Central memory CD8-positive, alpha-beta T cell (primary cell): ENCODE results near the gene ANKRD17.
"Not testable (repeated sequence)": the region's sequence is repeated elsewhere in the genome, so short reads cannot be mapped to it uniquely, and the experiment has no call there.

Source experiments
- ATAC-seq: fragments of 150-1000 bp; cut with Tn5 transposase; replicated peaks from 2 replicates; pipeline ENCODE4 v1.10.0; 2022; ENCODE audit warnings: mild to moderate bottlenecking, moderate FRiP score, moderate number of reproducible peaks; ENCODE audit not compliant: poor library complexity, severe bottlenecking; ENCODE audit errors: extremely low read depth
- DNase-seq, 2 donors: peaks; one replicate each; pipeline ENCODE4 v3.0.0; 2021; ENCODE audit warnings: low spot score in 2 of 2
- H3K27ac Mint-ChIP-seq: one replicate; pipeline ENCODE4 v1.8.0; 2022; ENCODE audit warnings: low read depth, mild to moderate bottlenecking, moderate library complexity, mixed read lengths
- H3K27me3 Mint-ChIP-seq: one replicate; pipeline ENCODE4 v1.8.0; 2022; ENCODE audit warnings: mixed read lengths
- H3K36me3 Mint-ChIP-seq: one replicate; pipeline ENCODE4 v1.8.0; 2022; ENCODE audit warnings: mild to moderate bottlenecking, moderate library complexity, mixed read lengths; ENCODE audit not compliant: insufficient read depth
- H3K4me1 Mint-ChIP-seq: one replicate; pipeline ENCODE4 v1.8.0; 2022; ENCODE audit warnings: mixed read lengths
- H3K4me3 Mint-ChIP-seq: one replicate; pipeline ENCODE4 v1.8.0; 2022; ENCODE audit warnings: mild to moderate bottlenecking, moderate library complexity, mixed read lengths
- H3K9me3 Mint-ChIP-seq: one replicate; pipeline ENCODE4 v1.8.0; 2022; ENCODE audit warnings: mixed read lengths

The ANKRD17 gene

DNA sequence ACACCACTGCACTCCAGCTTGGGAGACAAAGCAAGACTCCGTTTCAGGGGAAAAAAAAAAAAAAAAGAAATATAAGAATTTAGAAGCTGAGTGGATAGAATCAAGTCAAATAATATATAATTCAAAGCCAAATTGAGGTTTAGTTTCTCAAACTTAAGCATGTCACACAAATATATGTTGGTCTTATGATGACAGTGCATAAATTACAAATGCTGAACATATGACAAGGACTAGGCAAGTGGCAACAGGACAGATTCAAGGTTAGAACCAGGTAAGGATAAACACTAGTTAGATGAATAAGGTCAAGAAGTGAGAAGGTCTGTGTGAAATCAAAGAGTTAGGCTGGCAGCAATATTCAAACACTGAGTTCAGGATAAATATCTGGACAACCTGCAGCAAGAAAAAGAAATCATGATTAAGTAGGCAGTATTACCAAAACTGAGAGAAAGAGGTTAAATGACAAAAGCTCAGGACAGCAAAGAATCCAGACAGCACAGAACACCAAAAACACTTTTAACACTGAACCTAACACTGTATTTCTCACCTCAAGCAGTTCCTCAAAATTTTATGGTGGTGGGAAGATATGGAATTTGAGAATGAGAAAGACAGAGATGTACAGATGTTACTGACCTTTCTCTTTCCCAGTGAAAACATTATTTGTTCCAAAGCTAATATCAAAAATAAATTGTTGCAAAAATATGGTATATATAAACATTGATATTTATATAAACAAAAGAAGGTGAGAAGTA, 45.4 kb downstream of the ANKRD17 start:
- no peaks in the 10 kb centered on the region for H3K9me3 Mint-ChIP-seq
- H3K27me3 Mint-ChIP-seq = no peaks in the 10 kb centered on the region
- H3K4me3 Mint-ChIP-seq = no peak overlapping the region
- ATAC-seq (no peak), DNase-seq (no peak)
- peaks cover 9% of the 10 kb centered on the region for H3K36me3 Mint-ChIP-seq
- peaks cover 32% of the 10 kb centered on the region for H3K4me1 Mint-ChIP-seq
- H3K27ac Mint-ChIP-seq = no peak overlapping the region

DNA sequence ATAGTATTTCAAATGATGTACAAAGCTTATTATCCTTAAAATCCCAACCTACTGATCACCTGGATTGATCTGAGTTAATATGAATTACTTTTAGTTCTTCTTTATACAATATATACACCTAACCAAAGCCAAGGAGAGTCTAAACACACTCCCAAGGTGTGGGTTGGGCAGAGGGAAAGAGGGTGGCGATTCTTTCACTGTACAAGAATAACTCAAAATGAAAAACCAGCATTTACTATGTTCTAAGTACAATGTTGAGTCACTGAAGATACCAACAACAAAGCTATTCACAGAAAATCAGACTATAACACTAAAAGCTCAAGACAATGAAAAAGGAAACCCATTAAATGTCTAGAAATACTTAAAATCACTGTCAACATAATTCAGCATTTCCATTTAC, 46.6 kb downstream of the ANKRD17 start:
- Mint-ChIP-seq H3K27me3 (no peaks in the 10 kb centered on the region), H3K4me1 (peaks cover 34% of the 10 kb centered on the region), H3K9me3 (no peaks in the 10 kb centered on the region), H3K4me3 (no peak overlapping the region), H3K27ac (no peak overlapping the region), H3K36me3 (peaks cover 9% of the 10 kb centered on the region)
- ATAC-seq (no peak), DNase-seq (no peak)

DNA sequence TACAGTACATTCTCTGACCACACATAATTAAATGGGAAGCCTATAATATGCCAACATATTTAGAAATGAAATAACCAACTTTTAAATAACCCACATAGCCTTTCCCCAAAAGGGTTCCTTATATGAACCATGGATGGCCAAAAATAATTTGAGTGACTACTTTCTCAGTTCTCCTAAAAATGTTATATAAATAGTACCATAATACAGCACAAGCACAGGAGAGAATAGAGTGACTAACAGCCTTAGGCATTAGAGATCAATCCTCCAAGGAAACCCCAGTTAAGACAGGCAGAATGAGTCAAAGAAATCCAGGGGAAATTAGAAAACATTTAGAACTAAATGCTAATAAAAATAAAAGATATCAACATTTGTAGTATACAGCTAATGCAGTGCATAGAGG, 50.2 kb downstream of the ANKRD17 start:
- Mint-ChIP-seq H3K27ac (peak overlapping the region; percentile 29), H3K4me3 (no peak overlapping the region), H3K36me3 (peaks cover 13% of the 10 kb centered on the region), H3K9me3 (no peaks in the 10 kb centered on the region), H3K4me1 (peaks cover 51% of the 10 kb centered on the region), H3K27me3 (no peaks in the 10 kb centered on the region)
- ATAC-seq (no peak), DNase-seq (no peak)

DNA sequence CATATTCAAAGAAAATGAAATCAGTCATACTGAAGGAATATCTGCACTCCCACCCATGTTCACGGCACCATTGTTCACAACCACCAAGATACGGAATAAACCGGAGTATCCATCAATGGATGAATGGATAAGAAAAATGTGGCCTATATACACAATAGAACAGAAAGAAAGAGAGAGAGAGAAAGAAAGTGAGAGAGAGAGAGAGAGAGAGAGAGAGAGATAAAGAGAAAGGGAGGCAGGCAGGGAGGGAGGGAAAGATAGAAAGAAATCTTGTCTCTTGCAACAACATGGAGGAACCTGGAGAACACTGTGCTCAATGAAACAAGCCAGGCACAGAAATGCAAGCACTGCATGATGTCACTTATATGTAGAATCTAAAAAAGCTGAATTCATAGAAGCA, 52.4 kb downstream of the ANKRD17 start:
- Mint-ChIP-seq H3K9me3 (no peaks in the 10 kb centered on the region), H3K4me1 (peaks cover 43% of the 10 kb centered on the region), H3K27ac (peak overlapping the region; percentile 4), H3K36me3 (peaks cover 16% of the 10 kb centered on the region), H3K27me3 (no peaks in the 10 kb centered on the region), H3K4me3 (no peak overlapping the region)
- no peak for ATAC-seq
- no peak for DNase-seq

DNA sequence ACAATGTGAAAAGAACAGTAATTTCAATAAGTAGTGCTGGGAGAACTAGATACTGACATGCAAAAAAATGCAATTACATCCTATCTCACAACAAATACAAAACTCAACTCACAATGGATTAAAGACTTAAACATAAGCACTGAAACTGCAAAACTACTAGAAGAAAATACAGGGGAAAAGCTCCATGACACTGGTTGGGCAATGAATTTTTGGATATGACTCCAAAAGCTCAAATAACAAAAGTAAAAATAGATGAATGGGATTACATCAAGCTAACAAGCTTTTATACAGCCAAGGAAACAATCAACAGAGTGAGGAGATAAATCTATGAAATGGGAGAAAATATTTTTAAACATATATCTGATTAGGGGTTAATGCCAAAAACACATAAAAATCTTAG, 53.1 kb downstream of the ANKRD17 start:
- no peak for DNase-seq
- Mint-ChIP-seq H3K36me3 (peaks cover 15% of the 10 kb centered on the region), H3K4me3 (no peak overlapping the region), H3K9me3 (no peaks in the 10 kb centered on the region), H3K27ac (peak overlapping the region; percentile 4), H3K4me1 (peaks cover 43% of the 10 kb centered on the region), H3K27me3 (no peaks in the 10 kb centered on the region)
- ATAC-seq = no peak

DNA sequence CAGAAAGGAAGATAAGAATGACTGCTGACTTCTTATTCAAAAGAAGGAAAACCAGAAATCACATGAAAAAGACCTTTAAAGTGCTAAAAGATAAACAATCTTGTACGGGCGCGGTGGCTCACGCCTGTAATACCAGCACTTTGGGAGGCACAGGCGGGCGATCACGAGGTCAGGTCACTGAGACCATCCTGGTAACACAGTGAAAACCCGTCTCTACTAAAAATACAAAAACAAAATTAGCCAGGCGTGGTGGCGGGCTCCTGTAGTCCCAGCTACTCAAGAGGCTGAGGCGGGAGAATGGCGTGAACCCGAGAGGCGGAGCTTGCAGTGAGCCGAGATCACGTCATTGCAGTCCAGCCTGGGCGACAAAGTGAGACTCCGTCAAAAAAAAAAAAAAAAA, 54.6 kb downstream of the ANKRD17 start:
- ATAC-seq, DNase-seq, H3K4me3 Mint-ChIP-seq, H3K9me3 Mint-ChIP-seq, H3K27ac Mint-ChIP-seq, H3K27me3 Mint-ChIP-seq: not testable (repeated sequence)
- Mint-ChIP-seq H3K36me3 (peaks cover 13% of the 10 kb centered on the region), H3K4me1 (peaks cover 45% of the 10 kb centered on the region)

DNA sequence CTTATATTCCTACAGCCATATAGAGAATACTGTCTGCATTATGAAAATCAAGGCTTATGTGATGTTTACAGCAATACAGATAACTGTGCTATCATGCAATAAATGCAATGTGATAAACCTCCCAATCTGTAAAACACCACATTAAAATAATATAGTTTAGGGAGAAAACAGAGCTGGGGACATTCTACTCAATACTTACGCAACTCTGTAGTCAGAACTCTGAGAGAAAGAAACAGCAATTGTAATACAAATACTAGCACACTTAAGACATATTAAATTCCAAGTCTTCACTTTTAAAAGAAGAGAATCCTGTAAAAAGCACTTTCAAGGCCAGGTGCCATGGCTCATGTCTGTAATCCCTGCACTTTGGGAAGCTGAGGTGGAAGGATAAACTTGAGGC, 61.4 kb downstream of the ANKRD17 start:
- Mint-ChIP-seq H3K4me3 (no peak overlapping the region), H3K36me3 (no peaks in the 10 kb centered on the region), H3K4me1 (peaks cover 35% of the 10 kb centered on the region), H3K27me3 (no peaks in the 10 kb centered on the region), H3K9me3 (no peaks in the 10 kb centered on the region), H3K27ac (no peak overlapping the region)
- no peak for ATAC-seq
- no peak for DNase-seq

DNA sequence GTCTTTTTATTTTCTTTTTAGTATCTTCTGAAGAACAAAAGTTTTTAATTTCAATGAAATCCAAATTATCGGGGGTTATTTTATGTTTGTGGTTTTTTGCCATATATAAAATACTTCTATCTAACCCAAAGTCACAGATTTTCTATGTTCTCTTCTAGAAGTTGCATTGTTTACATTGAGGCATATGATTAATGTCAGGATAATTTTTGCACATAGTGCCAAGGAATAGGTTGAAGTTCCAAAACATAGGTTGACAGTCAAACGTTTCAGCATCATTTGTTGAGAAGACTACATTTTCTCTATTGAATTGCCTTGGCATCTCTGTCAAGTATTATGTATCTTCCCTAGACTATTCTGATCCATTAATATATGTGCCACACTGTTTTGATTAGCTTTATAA, 64.5 kb downstream of the ANKRD17 start:
- Mint-ChIP-seq H3K4me1 (peaks cover 35% of the 10 kb centered on the region), H3K9me3 (no peaks in the 10 kb centered on the region)

DNA sequence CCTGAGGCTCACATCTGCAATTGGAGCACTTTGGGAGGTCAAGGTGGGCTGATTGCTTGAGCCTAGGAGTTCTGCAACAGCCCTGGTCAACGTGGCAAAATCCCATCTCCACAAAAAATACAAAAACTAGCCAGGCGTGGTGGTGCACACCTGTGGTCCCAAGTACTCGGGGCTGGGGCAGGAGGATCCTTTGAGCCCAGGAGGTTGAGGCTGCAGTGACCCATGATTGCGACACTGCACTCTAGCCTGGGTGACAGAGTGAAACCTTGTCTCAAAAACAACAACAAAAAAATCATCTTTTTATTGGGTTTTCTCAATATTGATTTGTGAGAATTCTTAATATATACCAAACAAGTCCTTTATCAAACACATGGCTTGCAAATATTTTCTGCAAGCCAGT, 64.9 kb downstream of the ANKRD17 start:
- peaks cover 5% of the 10 kb centered on the region for H3K36me3 Mint-ChIP-seq
- H3K9me3 Mint-ChIP-seq = no peaks in the 10 kb centered on the region
- DNase-seq = no peak
- H3K4me1 Mint-ChIP-seq = peaks cover 33% of the 10 kb centered on the region
- ATAC-seq = no peak
- H3K27me3 Mint-ChIP-seq = no peaks in the 10 kb centered on the region
- peak overlapping the region; percentile 23 for H3K27ac Mint-ChIP-seq
- H3K4me3 Mint-ChIP-seq = no peak overlapping the region

More for the DNA sequence above, 64.5 kb downstream of the ANKRD17 start:
- Mint-ChIP-seq H3K4me3 (no peak overlapping the region), H3K36me3 (peaks cover 5% of the 10 kb centered on the region), H3K27me3 (no peaks in the 10 kb centered on the region), H3K27ac (no peak overlapping the region)
- ATAC-seq (no peak), DNase-seq (no peak)

DNA sequence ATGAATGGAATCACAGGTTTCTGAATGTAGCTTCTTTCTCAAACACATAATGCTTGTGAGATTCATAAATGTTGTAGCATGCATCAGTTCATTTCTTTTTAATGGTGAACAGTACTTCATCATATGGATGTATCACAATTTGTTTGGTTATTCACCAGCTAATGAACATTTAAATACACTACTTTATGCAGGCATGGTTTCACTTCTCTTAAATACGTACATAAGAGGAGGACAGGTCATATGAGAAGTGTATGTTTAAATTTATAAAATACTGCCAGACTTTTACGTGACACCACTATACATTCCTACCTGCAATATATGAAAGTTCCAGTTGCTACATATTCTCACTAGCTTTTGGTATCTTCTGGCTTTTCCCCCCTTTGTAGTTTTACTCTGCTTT, 65.4 kb downstream of the ANKRD17 start:
- Mint-ChIP-seq H3K4me3 (no peak overlapping the region), H3K4me1 (peaks cover 29% of the 10 kb centered on the region), H3K9me3 (no peaks in the 10 kb centered on the region), H3K27me3 (no peaks in the 10 kb centered on the region), H3K36me3 (peaks cover 5% of the 10 kb centered on the region), H3K27ac (peak overlapping the region; percentile 23)
- no peak for DNase-seq
- ATAC-seq = no peak

DNA sequence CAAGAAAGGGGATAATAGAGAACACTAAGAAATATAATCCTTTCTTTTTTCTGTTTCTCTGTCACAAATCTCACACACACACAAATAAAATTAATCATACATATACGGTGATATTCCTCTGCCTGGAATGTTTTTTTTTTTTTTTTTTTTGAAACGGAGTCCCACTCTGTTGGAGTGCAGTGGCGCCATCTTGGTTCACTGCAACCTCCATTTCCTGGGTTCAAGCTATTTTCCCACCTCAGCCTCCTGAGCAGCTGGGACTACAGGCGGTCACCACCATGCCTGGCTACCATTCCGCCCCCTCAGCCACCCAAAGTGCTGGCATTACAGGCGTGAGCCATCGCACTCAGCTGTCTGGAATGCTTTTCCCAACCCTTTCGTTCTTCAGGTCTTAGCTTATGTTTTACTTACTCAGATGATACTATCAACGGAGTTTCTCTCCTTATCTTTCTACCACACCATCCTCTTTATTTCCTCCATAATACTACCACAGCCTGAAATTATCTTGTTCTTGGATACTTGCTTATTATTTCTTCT, 69.3 kb downstream of the ANKRD17 start:
- Mint-ChIP-seq H3K36me3 (peaks cover 5% of the 10 kb centered on the region), H3K27ac (no peak overlapping the region), H3K27me3 (no peaks in the 10 kb centered on the region), H3K4me3 (no peak overlapping the region), H3K4me1 (peaks cover 23% of the 10 kb centered on the region), H3K9me3 (no peaks in the 10 kb centered on the region)
- no peak for ATAC-seq
- no peak for DNase-seq

DNA sequence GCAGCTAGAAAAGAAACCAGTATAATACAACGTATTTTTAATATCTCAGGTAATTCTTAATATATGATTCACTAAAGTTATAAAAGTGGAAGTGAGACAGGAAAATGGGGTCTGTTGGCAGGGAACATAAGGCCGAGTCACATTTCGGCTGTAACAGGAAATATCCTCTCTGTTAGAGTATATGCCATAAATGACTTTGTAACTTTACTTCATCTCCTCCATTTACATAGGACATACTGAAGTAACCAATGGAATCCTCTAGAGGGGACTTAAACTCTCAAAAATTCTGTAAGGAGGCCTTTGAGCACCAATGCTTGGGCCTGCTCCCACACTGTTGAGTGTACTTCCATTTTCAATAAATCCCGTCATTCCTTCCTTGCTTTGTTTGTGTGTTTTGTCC, 71.3 kb downstream of the ANKRD17 start:
- Mint-ChIP-seq H3K4me1 (peaks cover 24% of the 10 kb centered on the region), H3K9me3 (no peaks in the 10 kb centered on the region), H3K4me3 (no peak overlapping the region), H3K27ac (no peak overlapping the region), H3K36me3 (peaks cover 5% of the 10 kb centered on the region), H3K27me3 (no peaks in the 10 kb centered on the region)
- DNase-seq (no peak), ATAC-seq (no peak)

DNA sequence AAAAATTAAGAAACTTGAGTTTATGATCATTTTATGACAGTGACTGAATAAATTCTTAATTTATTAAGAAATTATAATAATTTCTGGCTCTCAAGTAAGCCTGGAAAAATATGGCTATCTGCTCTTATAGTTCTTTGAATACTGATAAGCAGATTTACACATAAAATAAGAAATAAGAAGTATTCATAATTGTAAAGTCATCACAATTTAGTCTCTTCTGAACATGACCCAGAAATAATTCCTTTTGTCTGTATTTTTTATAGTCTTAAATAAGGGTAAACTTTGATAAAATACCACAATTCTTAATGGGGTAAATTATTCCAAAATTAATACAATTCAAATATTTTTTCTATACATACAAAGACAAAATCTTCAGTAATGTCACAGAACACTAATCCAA, 72.7 kb downstream of the ANKRD17 start:
- Mint-ChIP-seq H3K9me3 (no peaks in the 10 kb centered on the region), H3K27me3 (no peaks in the 10 kb centered on the region), H3K4me1 (peaks cover 21% of the 10 kb centered on the region), H3K36me3 (peaks cover 2% of the 10 kb centered on the region), H3K27ac (no peak overlapping the region), H3K4me3 (no peak overlapping the region)
- DNase-seq (no peak), ATAC-seq (no peak)
